GM19395 (cell line): ENCODE measurements around the gene TRPV2.
"Not testable (repeated sequence)": the region's sequence is repeated elsewhere in the genome, so short reads cannot be mapped to it uniquely, and the experiment has no call there.

Experiments used
- ATAC-seq: cut with Tn5 transposase; IDR thresholded peaks from one replicate; pipeline ENCODE4 v1.9.1; 2021; ENCODE audit warnings: mild to moderate bottlenecking, moderate library complexity; ENCODE audit not compliant: unreplicated experiment

Gene TRPV2

GRCh38 chr17:16434662-16435061 is 19.3 kb downstream of the TRPV2 start:
- ATAC-seq: no peak

- no peak for ATAC-seq
Measured at GRCh38 chr17:16435925-16436886, 20.8 kb downstream of the TRPV2 start.

GRCh38 chr17:16437083-16437482 is 21.7 kb downstream of the TRPV2 start:
- ATAC-seq: no peak

- ATAC-seq: peak; percentile 16
Measured at GRCh38 chr17:16438173-16438556, 22.8 kb downstream of the TRPV2 start.

- peak; percentile 78 for ATAC-seq
Measured at GRCh38 chr17:16438557-16439302, 23.4 kb downstream of the TRPV2 start.

- peak; percentile 3 for ATAC-seq
Measured at GRCh38 chr17:16439303-16439791, 24.0 kb downstream of the TRPV2 start.

GRCh38 chr17:16439811-16440351 is 24.5 kb downstream of the TRPV2 start:
- ATAC-seq: no peak

- ATAC-seq: not testable (repeated sequence)
Measured at GRCh38 chr17:16440354-16440753, 25.0 kb downstream of the TRPV2 start.

- no peak for ATAC-seq
Measured at GRCh38 chr17:16440901-16441629, 25.7 kb downstream of the TRPV2 start.

GRCh38 chr17:16442141-16442540 is 26.8 kb downstream of the TRPV2 start:
- ATAC-seq: no peak

- ATAC-seq: no peak
Measured at GRCh38 chr17:16442594-16443510, 27.5 kb downstream of the TRPV2 start.

GRCh38 chr17:16443511-16444257 is 28.3 kb downstream of the TRPV2 start:
- ATAC-seq: no peak

- no peak for ATAC-seq
Measured at GRCh38 chr17:16444258-16444886, 29.0 kb downstream of the TRPV2 start.

GRCh38 chr17:16446338-16446983 is 31.1 kb downstream of the TRPV2 start:
- no peak for ATAC-seq

GRCh38 chr17:16447676-16448075 is 32.3 kb downstream of the TRPV2 start:
- no peak for ATAC-seq

GRCh38 chr17:16448490-16448889 is 33.1 kb downstream of the TRPV2 start:
- no peak for ATAC-seq

GRCh38 chr17:16449121-16449570 is 33.8 kb downstream of the TRPV2 start:
- ATAC-seq: no peak

GRCh38 chr17:16450028-16450427 is 34.7 kb downstream of the TRPV2 start:
- no peak for ATAC-seq
